A549 (cell line): Measurements from ENCODE around the gene QKI.

ENCODE experiments used
- CTCF ChIP-seq: fragments of >200 bp; sonication (Bioruptor Twin); formaldehyde crosslinking; IDR thresholded peaks from 3 replicates; pipeline ENCODE4 v1.5.1; 2016
- EP300 ChIP-seq, 2 experiments: fragments of >200 bp; sonication (Bioruptor Twin); formaldehyde crosslinking; IDR thresholded peaks; 2 replicates in 1 of 2; 3 replicates in 1 of 2; pipeline ENCODE4 v1.6.1; 2016 to 2017
- ESRRA ChIP-seq: fragments of 150-350 bp; IDR thresholded peaks from 2 replicates; pipeline ENCODE4 v1.6.1; 2014; ENCODE audit warnings: mild to moderate bottlenecking, low read length, borderline replicate concordance

GRCh38 chr6:163586888-163587287 is 172.4 kb downstream of the QKI start:
- TF ChIP-seq CTCF (no peak), EP300 (IDR thresholded peaks at IDR 0.05) (no peak), ESRRA (no peak)
